Spleen (tissue), 7 donors: Measurements from ENCODE around the gene ARSG.

ENCODE experiments used
- CTCF ChIP-seq, 11 experiments: fragments of 200-600 bp in 7 of 11; fragments of 450-650 bp in 4 of 11; sonication (generic) in 4 of 11; IDR thresholded peaks in 8 of 11; conservative IDR thresholded peaks in 3 of 11; 1 replicate in 7 of 11; 2 replicates in 4 of 11; pipeline versions ENCODE4 v1.4.0 to v1.8.0; 2016 to 2021; ENCODE audit warnings: antibody characterized with exemption in 11 of 11, inconsistent platforms in 4 of 11, mild to moderate bottlenecking in 1 of 11
- POLR2A ChIP-seq, 3 donors: fragments of 450-650 bp; IDR thresholded peaks; one replicate each; pipeline ENCODE4 v1.5.1; 2017; ENCODE audit warnings: antibody characterized with exemption in 3 of 3, mild to moderate bottlenecking in 1 of 3
- POLR2AphosphoS5 ChIP-seq, 3 donors: sonication (generic); formaldehyde crosslinking; IDR thresholded peaks; one replicate each; pipeline ENCODE4 v1.5.1; 2017; ENCODE audit warnings: antibody characterized with exemption in 3 of 3
- donor health status: DM: no; HTN: no; CAD: no; lungs with moderate emphysema.
- donor health status: DM: no; HTN: no; CAD: no.
- donor health status: DM: no; HTN: no; CAD: no.

- TF ChIP-seq POLR2A (IDR thresholded peaks at IDR 0.05): no peak
- no peak for TF ChIP-seq CTCF (IDR thresholded peaks at IDR 0.05 in 8 of 11, conservative IDR thresholded peaks at IDR 0.05 in 3 of 11)
- TF ChIP-seq POLR2AphosphoS5 (IDR thresholded peaks at IDR 0.05): no peak
Measured at GRCh38 chr17:68255731-68256538, 35.4 kb upstream of the ARSG start.
